K562 (cell line): ENCODE measurements around the gene PARD3. TPM values are rescaled to one million over a fixed set of nuclear protein-coding genes. Genes with fewer than 3 reads are reported as not detected.

Experiments used
- ATAC-seq: fragments of 200-7000 bp; cut with Tn5 transposase; 3 replicates; pipeline ENCODE4 v1.9.1; 2020; ENCODE audit warnings: moderate library complexity
- BruUV-seq: library from RNA; stranded (reverse); fragments of 400-500 nt; replicated peaks from 2 replicates; lab custom pipeline; 2021; lab: Mats Ljungman, UMichigan
- CTCF ChIA-PET: fragments of 300-600 bp; formaldehyde crosslinking; extraction: SDS; loops from one replicate; lab custom pipeline; 2021; ENCODE audit warnings: low intra/inter-chr PET ratio; lab: Yijun Ruan, JAX
- POLR2A ChIA-PET: fragments of 300-600, 350-650 bp; sonication (Branson Sonifier 250); formaldehyde crosslinking; extraction: SDS; loops from one replicate; lab custom pipeline; 2021; ENCODE audit warnings: antibody characterized with exemption, inconsistent platforms; lab: Yijun Ruan, JAX
- DNase-seq, 4 experiments: peaks; one replicate each; pipeline versions ENCODE4 v3.0.0 to v3.0.0-alpha.2; 2011 to 2018; ENCODE audit warnings: low spot score in 3 of 4, mixed read lengths in 3 of 4; ENCODE audit errors: extremely low read depth in 1 of 4
- FAIRE-seq: peaks from 2 replicates; lab custom pipeline; 2011; peaks lifted over from hg19 to GRCh38; lab: Jason Lieb, UNC
- H2AFZ ChIP-seq: 2 replicates; pipeline ENCODE4 v1.6.0; 2011; ENCODE audit warnings: low read depth, low read length, control low read depth, inconsistent platforms
- H3K27ac ChIP-seq: fragments of 200-600 bp; 3 replicates; pipeline ENCODE4 v1.8.0; 2011; ENCODE audit warnings: low read depth, mild to moderate bottlenecking, control low read depth, inconsistent platforms, low read length, moderate library complexity, mixed read lengths; ENCODE audit errors: extremely low read depth
- H3K27me3 ChIP-seq, 2 experiments: fragments of 300-600 bp in 1 of 2; 2 replicates in 1 of 2; 3 replicates in 1 of 2; pipeline versions ENCODE4 v1.6.0 to v1.8.0; 2011; ENCODE audit warnings: inconsistent platforms in 2 of 2, low read length in 2 of 2, mild to moderate bottlenecking in 1 of 2, mixed read lengths in 1 of 2, moderate library complexity in 1 of 2; ENCODE audit not compliant: control insufficient read depth in 2 of 2, insufficient read depth in 2 of 2
- H3K36me3 ChIP-seq: fragments of 300-600 bp; 3 replicates; pipeline ENCODE4 v1.8.0; 2011; ENCODE audit warnings: mild to moderate bottlenecking, low read length, inconsistent platforms; ENCODE audit not compliant: control insufficient read depth, insufficient read depth
- H3K4me1 ChIP-seq, 2 experiments: fragments of 200-600 bp in 1 of 2; replicated peaks in 1 of 2; 2 replicates in 1 of 2; 3 replicates in 1 of 2; pipeline versions ENCODE4 v1.5.1 to v1.8.0; 2011; ENCODE audit warnings: inconsistent platforms in 2 of 2, low read length in 2 of 2, mild to moderate bottlenecking in 1 of 2, mixed read lengths in 1 of 2, moderate library complexity in 1 of 2; ENCODE audit not compliant: control insufficient read depth in 2 of 2, insufficient read depth in 2 of 2
- H3K4me2 ChIP-seq: 2 replicates; pipeline ENCODE4 v1.6.1; 2011; ENCODE audit warnings: low read length, control low read depth, inconsistent platforms, mixed read lengths; ENCODE audit not compliant: insufficient read depth
- H3K4me3 ChIP-seq: fragments of 200-600 bp; sonication (generic), shearing (Covaris generic); 2 replicates; pipeline ENCODE4 v1.5.1; 2016; ENCODE audit warnings: control low read depth, inconsistent platforms
- H3K79me2 ChIP-seq: fragments of 200-600 bp; 3 replicates; pipeline ENCODE4 v1.8.0; 2011; ENCODE audit warnings: low read length, inconsistent platforms; ENCODE audit not compliant: control insufficient read depth, insufficient read depth
- H3K9ac ChIP-seq, 2 experiments: 2 replicates each; pipeline versions ENCODE4 v1.6.0 to v1.6.1; 2011; ENCODE audit warnings: low read depth in 2 of 2, low read length in 2 of 2, control low read depth in 1 of 2, inconsistent platforms in 1 of 2, mild to moderate bottlenecking in 1 of 2, mixed read lengths in 1 of 2; ENCODE audit not compliant: insufficient read depth in 1 of 2
- H3K9me1 ChIP-seq: one replicate; pipeline ENCODE4 v1.6.0; 2011; ENCODE audit warnings: inconsistent platforms, mild to moderate bottlenecking, low read length, moderate library complexity; ENCODE audit not compliant: control insufficient read depth, insufficient read depth
- H3K9me3 ChIP-seq: replicated peaks from 2 replicates; pipeline ENCODE4 v1.5.1; 2011; ENCODE audit warnings: low read depth, low read length, inconsistent platforms; ENCODE audit not compliant: control insufficient read depth, insufficient read depth
- H4K20me1 ChIP-seq: replicated peaks from 2 replicates; pipeline ENCODE4 v1.6.1; 2011; ENCODE audit warnings: low read length, inconsistent platforms, mixed read lengths; ENCODE audit not compliant: control insufficient read depth, insufficient read depth
- CBX8 ChIP-seq: fragments of 200-600 bp; sonication (generic); IDR thresholded peaks from 2 replicates; pipeline ENCODE4 v1.6.1; 2012; ENCODE audit warnings: borderline replicate concordance, mixed run types, low read depth, mild to moderate bottlenecking, moderate library complexity, mixed read lengths, low read length, control low read depth, inconsistent platforms; ENCODE audit not compliant: poor library complexity, severe bottlenecking; ENCODE audit errors: extremely low read depth
- ETV1 ChIP-seq: fragments of 450-650 bp; conservative IDR thresholded peaks from 2 replicates; pipeline ENCODE4 v1.6.1; 2016; ENCODE audit warnings: missing genetic modification characterization, control low read depth, low read depth, missing compliant biosample characterization
- KAT2B ChIP-seq: IDR thresholded peaks from one replicate; pipeline ENCODE4 v1.6.1; 2012; ENCODE audit warnings: low read depth, mild to moderate bottlenecking, control low read depth, inconsistent platforms, low read length, moderate library complexity
- MAFG ChIP-seq: fragments of 450-650 bp; conservative IDR thresholded peaks from 2 replicates; pipeline ENCODE4 v1.6.1; 2016; ENCODE audit warnings: missing genetic modification characterization, missing compliant biosample characterization
- MEF2A ChIP-seq: IDR thresholded peaks from 2 replicates; pipeline ENCODE4 v1.6.1; 2011; ENCODE audit warnings: low read depth, mild to moderate bottlenecking, low read length, moderate library complexity; ENCODE audit not compliant: control insufficient read depth
- RERE ChIP-seq: sonication (generic); formaldehyde crosslinking; IDR thresholded peaks from 2 replicates; pipeline ENCODE4 v1.8.0; 2023; ENCODE audit warnings: missing genetic modification reagents, mild to moderate bottlenecking, borderline replicate concordance
- SAFB2 ChIP-seq: fragments of 200-400 bp; formaldehyde crosslinking; IDR thresholded peaks from 2 replicates; pipeline ENCODE4 v1.6.1; 2018; ENCODE audit warnings: borderline replicate concordance, low read length, low read depth, moderate library complexity; ENCODE audit not compliant: severe bottlenecking
- SIRT6 ChIP-seq: IDR thresholded peaks from one replicate; pipeline ENCODE4 v1.6.1; 2012; ENCODE audit warnings: low read depth, mild to moderate bottlenecking, control low read depth, inconsistent platforms, low read length, moderate library complexity
- ZNF639 ChIP-seq, 2 experiments: fragments of 200-800 bp in 1 of 2; sonication (Bioruptor generic) in 1 of 2; sonication (generic) in 1 of 2; formaldehyde crosslinking in 1 of 2; IDR thresholded peaks in 1 of 2; conservative IDR thresholded peaks in 1 of 2; 2 replicates each; pipeline versions ENCODE4 v1.5.0 to v1.6.1; 2016 to 2020; ENCODE audit warnings: missing compliant biosample characterization in 1 of 2, missing genetic modification characterization in 1 of 2, missing genetic modification reagents in 1 of 2
- ZNF79 ChIP-seq: fragments of 250-450 bp; sonication (Bioruptor Pico); IDR thresholded peaks from 2 replicates; pipeline ENCODE4 v1.4.0; 2020; ENCODE audit warnings: low read depth, mild to moderate bottlenecking, moderate library complexity
- WGBS: fragments of 100-300 bp; shearing (Covaris generic); methylation state at CpG from one replicate; pipeline ENCODE4 v1.1.6; 2016; ENCODE audit warnings: low coverage, mixed read lengths; ENCODE audit not compliant: insufficient coverage; ENCODE audit errors: missing lambda C conversion rate; 5-methylcytosine and 5-hydroxymethylcytosine counted together
- in situ Hi-C: fragments of 300-500 bp; cut with MboI; formaldehyde crosslinking; loops from 4 replicates; pipeline ENCODE4 v1.15.0; 2018; ENCODE audit warnings: inconsistent platforms, mixed read lengths
- intact Hi-C: fragments of 100-400 bp; cut with micrococcal nuclease; formaldehyde crosslinking; loops from 2 replicates; pipeline ENCODE4 v1.14.2; 2022
- polyA plus RNA-seq, 8 experiments: library from polyadenylated mRNA; depleted of rRNA in 4 of 8; stranded (reverse) in 5 of 8; unstranded in 3 of 8; fragments of >200 nt; fragmentation: Nextera tagmentation in 2 of 8; fragmentation: Illumina TruSeq in 1 of 8; extraction: Ambion mirVana in 2 of 8; extraction: Trizol in 1 of 8; gene quantifications; 2 replicates each; pipeline versions ENCODE4 v1.2.1 to v1.2.3, GENCODE V29; 2011 to 2014; ENCODE audit warnings: inconsistent platforms in 1 of 8, missing spikeins in 1 of 8
- total RNA-seq, 7 experiments: library from RNA; depleted of rRNA in 6 of 7; stranded (reverse); fragments of >200 nt in 6 of 7; fragmentation: Illumina TruSeq in 2 of 7; extraction: Trizol in 2 of 7; gene quantifications; 2 replicates each; pipeline versions ENCODE4 v1.2.1 to v1.2.3, GENCODE V29; 2011 to 2021; ENCODE audit warnings: low replicate concordance in 1 of 7

Gene PARD3
- total and polyA plus RNA-seq, 9 of the 15 experiments (the other 6 are each of a cell fraction or from before 2014, with no cell fraction given) = 2.7 to 11.7 (median 7.7) TPM

- no peak for TF ChIP-seq CBX8
These were observed 365.3 kb downstream of the PARD3 start (continued) for GRCh38 chr10:34449836-34450235.

- no peak overlapping the region for H3K4me3 ChIP-seq
- 23% methylated on average over 3 of the region's 3 CpGs for WGBS
- ChIA-PET CTCF (no interaction called here), POLR2A (interaction anchor here (0.6 to 1.7 kb wide), 3 partner anchors 8 to 534 kb away, joined by 4 to 6 read pairs (median 4); no protein-coding TSS in a partner anchor)
- ATAC-seq (no peak), FAIRE-seq (no peak), DNase-seq (no peak)
- intact Hi-C loops (no loop called here), in situ Hi-C loops (no loop called here)
- no peaks in the 10 kb centered on the region for H3K27me3 ChIP-seq
- no peak overlapping the region for H3K27ac ChIP-seq
- H3K9ac ChIP-seq = no peak overlapping the region
- H3K4me1 ChIP-seq = no peaks in the 10 kb centered on the region
- H4K20me1 ChIP-seq = no peaks in the 10 kb centered on the region
- no peak overlapping the region for H3K4me2 ChIP-seq
- no peaks in the 10 kb centered on the region for H3K36me3 ChIP-seq
- H3K79me2 ChIP-seq = no peaks in the 10 kb centered on the region
- no peaks in the 10 kb centered on the region for H3K9me1 ChIP-seq
- no peaks in the 10 kb centered on the region for H3K9me3 ChIP-seq
- BruUV-seq = no TSS peak
- H2AFZ ChIP-seq = no peak overlapping the region
- no peak for TF ChIP-seq SAFB2
- no peak for TF ChIP-seq ZNF79
- TF ChIP-seq RERE = no peak
- TF ChIP-seq ETV1 = no peak
- no peak for TF ChIP-seq MEF2A
- no peak for TF ChIP-seq MAFG
- no peak for TF ChIP-seq SIRT6
- TF ChIP-seq ZNF639 (CRISPR knock-in tag; conservative IDR thresholded peaks at IDR 0.05 in 1 of 2, IDR thresholded peaks at IDR 0.05 in 1 of 2) = no peak
- TF ChIP-seq KAT2B = no peak
These were observed 369.0 kb downstream of the PARD3 start for GRCh38 chr10:34446049-34446448.
